ENCODE data around the gene ATP8B1. TPM values are rescaled to one million over a fixed set of nuclear protein-coding genes. Genes with fewer than 3 reads are reported as not detected.

The ATP8B1 gene
- total and polyA plus RNA-seq, 2 of the 8 experiments (the other 6 are each of a cell fraction or from before 2014, with no cell fraction given) = 1.1 to 4.6 TPM

GRCh38 chr18:57603871-57604270 is 199.2 kb downstream of the ATP8B1 start (continued):
- no peak for TF ChIP-seq MAX (IDR thresholded peaks at IDR 0.05)
- no peak for TF ChIP-seq MAFK (IDR thresholded peaks at IDR 0.05; ENCODE audit: low read depth, low read length)
- TF ChIP-seq HDAC2 (IDR thresholded peaks at IDR 0.05; ENCODE audit: borderline replicate concordance in 1 of 2, low read depth in 2 of 2, low read length in 2 of 2) = no peak
- no peak for TF ChIP-seq TEAD4 (IDR thresholded peaks at IDR 0.05; ENCODE audit: low read depth, low read length)
- no peak for TF ChIP-seq GTF2F1 (IDR thresholded peaks at IDR 0.05; ENCODE audit: borderline replicate concordance, low read depth, low read length)

Small RNA genes lying within 50 kb of the gene (small RNA-seq; reads per million reads assigned to genes)
- not detected for gene RNU6-742P (ENCODE audit: insufficient read depth)

Other genes with a start within 250 kb of the ATP8B1 start
- 20.4 and 26.6 TPM in 2 replicates for gene FECH, start 216.6 kb downstream of the ATP8B1 start, total RNA-seq (2021; fragmentation: NEBNext Ultra II Directional; extraction: Animal tissue kit (Norgen Biotek cat#: 25700))
- gene FECH, start 216.6 kb downstream of the ATP8B1 start, polyA plus RNA-seq (2011; rRNA removed) = 12.3 and 13.1 TPM in 2 replicates
- gene NARS1, start 181.5 kb downstream of the ATP8B1 start, total RNA-seq (2021; fragmentation: NEBNext Ultra II Directional; extraction: Animal tissue kit (Norgen Biotek cat#: 25700)) = 169 and 171 TPM in 2 replicates
- gene NARS1, start 181.5 kb downstream of the ATP8B1 start, polyA plus RNA-seq (2011; rRNA removed) = 91.2 and 104 TPM in 2 replicates
- gene NEDD4L, start 240.9 kb upstream of the ATP8B1 start, total RNA-seq (2021; fragmentation: NEBNext Ultra II Directional; extraction: Animal tissue kit (Norgen Biotek cat#: 25700)) = 63.4 and 69.8 TPM in 2 replicates
- gene NEDD4L, start 240.9 kb upstream of the ATP8B1 start, polyA plus RNA-seq (2011; rRNA removed) = 37.3 and 53.0 TPM in 2 replicates

All from H1 (cell line).